Naive B cell (primary cell): ENCODE measurements around the gene SFXN5. TPM values are rescaled to one million over a fixed set of nuclear protein-coding genes. Genes with fewer than 3 reads are reported as not detected.

Experiments
- ATAC-seq, 2 donors: fragments of 150-1000 bp; cut with Tn5 transposase; 2 replicates each; pipeline ENCODE4 v1.10.0; 2021; ENCODE audit warnings: low read depth in 2 of 2, mild to moderate bottlenecking in 2 of 2, moderate library complexity in 2 of 2
- DNase-seq: peaks from one replicate; pipeline ENCODE4 v3.0.0; 2022
- H3K27ac Mint-ChIP-seq, 6 donors: one replicate each; pipeline ENCODE4 v1.8.0; 2020 to 2022; ENCODE audit warnings: mild to moderate bottlenecking in 6 of 6, mixed read lengths in 6 of 6, moderate library complexity in 5 of 6, inconsistent platforms in 2 of 6
- H3K27me3 Mint-ChIP-seq, 3 donors: one replicate each; pipeline ENCODE4 v1.8.0; 2021 to 2022; ENCODE audit warnings: mixed read lengths in 3 of 3, mild to moderate bottlenecking in 1 of 3
- H3K36me3 Mint-ChIP-seq, 2 donors: one replicate each; pipeline ENCODE4 v1.8.0; 2020 to 2022; ENCODE audit warnings: mixed read lengths in 2 of 2, inconsistent platforms in 1 of 2, mild to moderate bottlenecking in 1 of 2
- H3K4me1 Mint-ChIP-seq, 3 donors: one replicate each; pipeline ENCODE4 v1.8.0; 2020 to 2022; ENCODE audit warnings: mixed read lengths in 3 of 3, inconsistent platforms in 1 of 3, mild to moderate bottlenecking in 1 of 3, moderate library complexity in 1 of 3
- H3K4me3 Mint-ChIP-seq, 8 donors: one replicate each; pipeline ENCODE4 v1.8.0; 2020 to 2022; ENCODE audit warnings: mild to moderate bottlenecking in 8 of 8, mixed read lengths in 8 of 8, moderate library complexity in 8 of 8, inconsistent platforms in 2 of 8
- H3K9me3 Mint-ChIP-seq, 7 donors: one replicate each; pipeline ENCODE4 v1.8.0; 2020 to 2022; ENCODE audit warnings: mixed read lengths in 7 of 7, mild to moderate bottlenecking in 5 of 7, inconsistent platforms in 2 of 7, moderate library complexity in 1 of 7
- polyA plus RNA-seq, 6 donors: library from polyadenylated mRNA; unstranded; fragments of 300-500 nt; fragmentation: Illumina TruSeq; gene quantifications; one replicate each; pipeline ENCODE4 v1.2.3, GENCODE V29; 2021; ENCODE audit warnings: low read depth in 6 of 6

SFXN5 gene
- polyA plus RNA-seq, 6 donors from 2014 or later: 2.5 to 4.4 (median 3.0) TPM; not detected in 1

DNA sequence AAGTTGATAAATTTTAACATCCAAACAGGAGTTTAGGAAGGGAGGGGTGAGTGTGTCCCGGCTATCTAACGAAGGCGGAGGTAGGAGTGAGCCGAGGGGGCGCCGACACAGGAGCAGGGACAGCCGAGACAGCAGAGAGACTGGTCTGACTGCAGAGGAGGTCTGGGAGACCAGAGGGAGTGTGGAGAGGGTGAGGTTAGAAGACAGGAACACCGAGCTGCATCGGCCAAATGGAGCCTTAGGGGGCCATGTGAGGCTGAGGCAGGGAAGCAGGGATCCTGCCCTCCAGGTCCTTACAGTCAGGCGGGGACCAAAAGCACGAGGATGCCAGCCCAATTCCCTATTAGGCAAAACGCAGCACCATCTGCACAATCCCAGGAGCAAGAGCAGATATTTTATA, 67.0 kb downstream of the SFXN5 start:
- ATAC-seq (no peak), DNase-seq (no peak)
- Mint-ChIP-seq H3K27ac (peak overlapping the region in 2 of 6 donors; percentile 17 to 77), H3K27me3 (no peaks in the 10 kb centered on the region), H3K4me3 (no peak overlapping the region), H3K9me3 (no peaks in the 10 kb centered on the region), H3K36me3 (peaks cover 0 to 10% of the 10 kb centered on the region in 2 donors), H3K4me1 (no peaks in the 10 kb centered on the region)

DNA sequence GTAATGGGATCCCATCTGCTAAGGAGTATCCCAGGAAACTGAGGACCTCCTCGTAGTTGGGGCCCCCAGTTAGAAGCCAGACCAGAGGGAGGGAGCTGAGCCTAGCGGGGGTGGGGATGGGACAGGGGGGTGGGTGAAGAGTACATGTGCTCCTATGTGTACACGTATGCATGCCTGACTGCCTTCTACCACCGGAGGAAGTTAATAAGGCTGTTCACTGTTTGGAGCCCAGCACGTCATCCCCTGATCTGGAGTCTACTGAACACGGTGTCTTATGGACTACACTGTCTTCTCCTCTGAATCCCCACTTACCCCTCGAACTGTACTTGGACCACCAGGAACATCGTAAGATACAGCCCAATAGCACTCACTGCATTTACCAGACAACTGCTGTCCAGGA, 68.5 kb downstream of the SFXN5 start:
- H3K4me1 Mint-ChIP-seq: no peaks in the 10 kb centered on the region
- ATAC-seq: no peak
- H3K27me3 Mint-ChIP-seq: no peaks in the 10 kb centered on the region
- H3K4me3 Mint-ChIP-seq: no peak overlapping the region
- peaks cover 0 to 5% of the 10 kb centered on the region in 2 donors for H3K36me3 Mint-ChIP-seq
- no peak overlapping the region for H3K27ac Mint-ChIP-seq
- no peaks in the 10 kb centered on the region for H3K9me3 Mint-ChIP-seq
- no peak for DNase-seq

DNA sequence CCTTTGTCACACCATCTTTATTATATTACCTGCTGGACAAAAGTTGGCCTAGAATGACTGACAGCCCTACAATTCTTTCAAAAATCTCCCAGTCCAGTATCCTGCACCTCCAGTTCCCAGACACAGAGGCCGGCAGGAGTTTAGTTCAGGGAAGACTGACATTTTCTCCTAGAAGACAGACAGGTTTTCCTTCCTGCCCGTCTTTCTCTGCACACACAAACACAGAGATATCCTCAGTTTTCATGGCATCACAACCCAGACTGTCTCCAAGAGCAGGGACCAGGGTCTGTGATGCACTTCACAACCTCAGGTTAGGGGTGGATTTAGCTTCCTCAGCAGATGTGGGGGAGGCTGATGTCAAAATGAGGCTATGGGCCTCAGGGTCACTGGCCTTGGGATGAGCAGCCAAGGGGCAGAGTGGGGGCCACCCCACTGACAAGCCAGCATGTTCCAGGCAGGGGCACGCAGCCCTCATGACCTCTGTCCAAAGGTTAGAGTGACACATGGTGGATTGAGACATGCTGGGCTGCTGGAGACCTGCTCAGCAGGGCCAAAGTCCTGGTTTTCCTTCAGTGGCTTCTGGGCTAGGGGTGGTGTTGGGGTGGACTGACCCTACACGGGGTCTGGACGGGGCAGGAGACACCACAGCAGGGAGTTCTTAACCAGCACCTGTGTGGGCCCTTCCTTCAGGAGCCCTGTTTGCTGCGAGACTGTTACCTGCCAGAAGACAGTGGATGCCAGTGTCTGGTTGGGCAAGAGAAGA, 70.5 kb downstream of the SFXN5 start:
- Mint-ChIP-seq H3K27ac (no peak overlapping the region), H3K4me1 (no peaks in the 10 kb centered on the region), H3K4me3 (no peak overlapping the region), H3K9me3 (no peaks in the 10 kb centered on the region), H3K27me3 (no peaks in the 10 kb centered on the region), H3K36me3 (no peaks in the 10 kb centered on the region)
- DNase-seq (no peak), ATAC-seq (no peak)

DNA sequence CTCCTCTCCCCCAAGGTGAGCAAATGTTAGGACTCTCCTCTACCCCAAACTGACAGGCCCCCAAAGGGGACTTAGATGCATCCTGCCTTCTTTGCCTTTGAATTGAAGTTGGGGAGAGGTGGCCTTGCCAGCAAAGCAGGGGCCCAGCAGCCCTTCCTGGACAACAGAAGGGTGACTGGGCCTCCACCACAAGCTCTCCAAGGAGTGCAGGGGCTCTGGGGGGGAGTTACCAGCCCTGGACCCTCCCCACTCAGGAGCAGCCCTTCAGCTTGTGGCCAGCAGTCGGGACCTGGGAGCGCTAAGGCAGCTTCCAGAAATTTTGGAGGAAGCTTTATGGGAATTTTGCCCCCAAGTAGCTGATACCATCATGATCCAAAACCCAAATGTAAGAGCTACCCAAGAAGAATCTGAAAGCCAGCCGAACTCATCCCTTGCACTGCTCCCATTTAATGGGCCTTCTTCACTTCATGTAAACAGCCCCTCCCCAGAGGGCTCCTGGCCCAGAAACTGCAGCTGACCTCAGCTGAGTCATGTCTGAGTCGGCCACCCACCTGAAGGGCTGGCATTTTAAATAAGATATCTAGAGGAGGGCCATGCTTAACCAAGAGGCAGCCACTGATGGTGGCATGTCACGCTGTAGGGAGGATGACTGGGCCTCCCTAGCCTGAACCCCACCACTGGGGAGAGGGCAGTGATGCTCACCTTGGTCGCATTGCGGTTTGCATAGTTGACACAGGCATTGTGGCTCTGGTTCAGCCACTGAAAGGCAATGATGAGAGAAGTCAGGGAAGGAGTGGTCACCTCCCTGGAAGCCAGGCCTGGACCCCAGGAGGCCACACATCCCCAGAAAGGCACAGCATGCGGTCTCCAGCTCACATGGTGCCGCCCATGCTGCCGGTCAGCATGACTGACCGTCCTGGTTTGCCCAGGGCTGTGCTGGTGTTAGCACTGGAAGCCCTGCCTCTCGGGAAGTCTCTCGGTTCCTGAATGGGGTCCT, 71.5 kb downstream of the SFXN5 start:
- no peak overlapping the region for H3K4me3 Mint-ChIP-seq
- H3K27ac Mint-ChIP-seq: peak overlapping the region in 1 of 6 donors; percentile 37
- no peaks in the 10 kb centered on the region for H3K4me1 Mint-ChIP-seq
- ATAC-seq (no peak), DNase-seq (no peak)
- H3K9me3 Mint-ChIP-seq: no peaks in the 10 kb centered on the region
- H3K36me3 Mint-ChIP-seq: no peaks in the 10 kb centered on the region
- H3K27me3 Mint-ChIP-seq: no peaks in the 10 kb centered on the region

DNA sequence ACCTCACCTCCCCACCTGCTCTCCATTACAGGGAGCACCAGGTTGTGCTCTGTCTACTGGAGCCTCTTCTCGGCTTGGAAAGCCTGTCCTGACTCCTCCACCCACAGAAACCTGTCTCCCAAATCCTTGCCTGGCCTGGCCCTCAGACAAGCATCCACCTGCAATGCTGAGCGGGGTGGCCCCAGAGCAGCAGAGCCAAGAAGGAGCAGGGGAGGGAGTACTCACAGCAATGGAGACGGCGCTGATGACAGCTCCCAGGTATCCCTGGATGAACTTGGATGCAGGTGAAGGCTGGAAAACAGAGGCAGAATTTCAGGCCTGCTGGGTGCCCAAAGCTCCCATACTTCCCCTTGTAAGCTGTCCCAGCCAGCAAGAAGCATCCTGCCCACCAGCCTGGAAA, 72.8 kb downstream of the SFXN5 start:
- Mint-ChIP-seq H3K36me3 (no peaks in the 10 kb centered on the region), H3K4me3 (no peak overlapping the region), H3K9me3 (no peaks in the 10 kb centered on the region), H3K27me3 (no peaks in the 10 kb centered on the region), H3K4me1 (no peaks in the 10 kb centered on the region), H3K27ac (no peak overlapping the region)
- DNase-seq (no peak), ATAC-seq (no peak)

DNA sequence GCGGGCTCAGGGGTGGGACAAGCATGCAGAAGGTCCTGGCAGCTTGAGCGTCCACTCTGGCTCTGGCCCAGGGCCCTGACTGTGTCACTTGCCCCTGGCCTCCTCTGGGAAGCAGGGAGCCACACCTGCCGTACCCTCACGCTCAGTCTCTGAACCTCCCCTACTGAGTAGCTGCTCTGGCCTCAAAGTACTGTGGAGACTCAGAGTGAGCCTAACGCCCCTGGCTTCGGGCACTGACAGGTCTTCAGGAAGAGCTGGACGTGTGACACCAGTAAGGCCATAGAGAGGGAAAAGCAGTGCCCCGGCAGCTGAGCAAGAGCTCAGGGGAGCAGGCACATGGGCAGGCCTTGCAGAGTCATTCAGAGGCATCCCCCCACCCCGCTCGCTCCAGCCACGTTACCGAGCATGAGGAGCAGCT, 73.3 kb downstream of the SFXN5 start:
- Mint-ChIP-seq H3K27me3 (no peaks in the 10 kb centered on the region), H3K4me3 (no peak overlapping the region), H3K27ac (no peak overlapping the region), H3K36me3 (no peaks in the 10 kb centered on the region), H3K4me1 (no peaks in the 10 kb centered on the region), H3K9me3 (no peaks in the 10 kb centered on the region)
- DNase-seq (no peak), ATAC-seq (no peak)

DNA sequence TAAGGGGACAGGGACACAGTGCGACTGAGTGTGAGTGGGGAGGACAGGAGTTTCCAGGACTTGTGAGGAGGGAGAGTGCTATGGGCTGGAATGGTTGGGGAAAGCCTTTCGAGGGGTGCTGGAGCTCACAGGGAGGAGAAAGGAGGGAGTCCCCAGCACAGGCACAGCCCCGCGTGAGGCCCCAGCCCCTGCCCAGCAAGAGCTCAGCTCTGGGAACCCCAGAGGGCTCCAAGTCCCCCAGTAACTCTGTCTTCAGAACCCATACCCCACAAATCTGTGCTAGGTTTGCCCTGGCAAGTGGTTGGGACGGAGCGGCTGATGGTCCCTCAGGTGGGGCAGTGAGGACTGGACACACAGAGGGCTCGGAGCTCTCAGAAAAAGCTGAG, 75.4 kb downstream of the SFXN5 start:
- DNase-seq: no peak
- Mint-ChIP-seq H3K27me3 (no peaks in the 10 kb centered on the region), H3K27ac (peak overlapping the region in 1 of 6 donors; percentile 79), H3K36me3 (no peaks in the 10 kb centered on the region), H3K4me1 (no peaks in the 10 kb centered on the region), H3K4me3 (no peak overlapping the region), H3K9me3 (no peaks in the 10 kb centered on the region)
- no peak for ATAC-seq

DNA sequence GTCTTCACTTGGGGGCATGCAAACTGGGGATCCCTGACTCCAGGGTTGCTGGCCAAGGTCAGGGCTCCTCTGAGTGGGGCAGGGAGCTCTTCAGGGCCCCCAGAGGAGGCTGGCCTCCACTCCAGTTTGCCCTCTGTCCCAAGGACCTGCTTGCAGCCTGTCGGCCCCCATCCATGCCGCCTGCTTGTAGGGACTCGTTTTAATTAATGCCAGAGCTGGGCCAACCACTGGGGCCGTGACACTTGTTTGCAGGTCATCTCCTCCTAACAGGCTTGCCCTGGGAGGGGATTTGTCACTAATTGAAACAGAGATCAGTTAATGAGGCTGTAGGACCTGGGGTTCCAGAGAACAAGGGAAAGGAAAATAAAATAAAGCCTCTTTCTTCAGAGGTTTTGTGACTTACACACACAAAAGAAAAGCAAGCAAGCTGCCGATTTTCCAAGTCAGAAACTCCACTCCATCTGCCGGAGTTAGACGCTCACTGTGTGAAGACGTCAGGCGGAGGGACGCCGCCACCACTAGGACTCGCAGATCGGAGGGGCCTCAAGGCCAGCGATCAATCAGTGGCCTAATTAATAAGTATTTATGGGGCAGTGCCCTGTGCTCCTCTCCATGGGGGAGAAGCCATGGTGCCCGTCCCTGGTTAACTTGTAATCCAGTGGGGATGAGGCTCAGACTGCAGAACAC, 75.9 kb downstream of the SFXN5 start:
- no peaks in the 10 kb centered on the region for H3K27me3 Mint-ChIP-seq
- H3K27ac Mint-ChIP-seq: peak overlapping the region in 1 of 6 donors; percentile 79
- H3K9me3 Mint-ChIP-seq: no peaks in the 10 kb centered on the region
- DNase-seq (no peak), ATAC-seq (no peak)
- no peak overlapping the region for H3K4me3 Mint-ChIP-seq
- H3K36me3 Mint-ChIP-seq: no peaks in the 10 kb centered on the region
- no peaks in the 10 kb centered on the region for H3K4me1 Mint-ChIP-seq

DNA sequence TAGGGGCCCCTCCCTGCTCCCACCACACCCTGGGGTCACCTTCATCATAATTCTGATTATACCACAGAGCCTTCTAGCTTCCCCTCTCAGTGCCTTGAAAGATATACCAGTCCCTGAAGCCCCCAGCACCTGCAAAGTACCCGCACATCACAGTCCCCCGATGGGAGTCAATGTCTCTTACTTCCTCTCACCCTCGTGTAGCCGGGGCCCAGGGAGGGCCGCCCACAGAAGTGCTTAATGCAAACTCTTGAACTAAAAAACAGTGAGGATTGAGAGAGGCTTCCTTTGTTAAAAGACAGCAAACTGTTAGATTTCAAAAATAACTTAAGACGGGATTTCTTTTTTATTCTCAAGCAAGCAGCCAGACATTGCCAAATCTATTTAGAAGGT, 76.5 kb downstream of the SFXN5 start:
- Mint-ChIP-seq H3K27ac (peak overlapping the region in 1 of 6 donors; percentile 67), H3K4me1 (no peaks in the 10 kb centered on the region), H3K9me3 (no peaks in the 10 kb centered on the region), H3K4me3 (peak overlapping the region in 1 of 8 donors; percentile 18), H3K36me3 (no peaks in the 10 kb centered on the region), H3K27me3 (no peaks in the 10 kb centered on the region)
- ATAC-seq (no peak), DNase-seq (no peak)

DNA sequence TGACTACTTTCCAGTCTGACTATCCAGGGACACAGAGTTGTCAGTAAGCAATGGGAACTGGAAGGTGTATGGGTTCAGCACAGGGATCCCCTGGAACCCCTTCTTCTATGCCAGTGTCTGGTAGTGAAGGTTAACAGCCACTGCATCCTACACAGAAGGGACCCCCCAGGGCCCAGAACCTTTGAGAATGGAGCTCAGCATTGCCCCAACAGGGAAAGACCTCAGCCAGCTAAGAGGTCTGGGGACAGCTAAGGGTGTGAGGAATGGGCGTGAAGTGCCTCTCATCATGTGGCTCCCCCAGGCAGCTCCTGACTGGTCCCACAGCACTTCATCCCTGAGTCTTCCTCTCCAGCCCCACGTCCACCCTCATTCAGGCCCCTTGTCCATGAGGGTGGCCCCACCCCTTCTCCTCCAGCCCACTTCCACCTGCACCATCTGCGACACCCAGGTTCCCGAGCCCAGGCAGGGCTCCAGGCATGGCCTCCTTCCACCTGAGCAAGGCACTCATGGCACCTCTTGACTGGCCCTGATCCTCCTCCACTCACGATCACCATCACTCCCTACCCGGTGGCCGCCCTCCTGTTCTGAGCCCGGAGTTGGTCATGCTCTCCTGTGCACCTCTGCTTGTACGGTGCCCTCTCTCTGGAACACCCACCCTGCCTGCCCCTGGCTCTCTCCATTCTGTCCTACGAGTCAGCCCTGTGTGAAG, 77.1 kb downstream of the SFXN5 start:
- Mint-ChIP-seq H3K27me3 (no peaks in the 10 kb centered on the region), H3K4me1 (no peaks in the 10 kb centered on the region), H3K4me3 (peak overlapping the region in 1 of 8 donors; percentile 18), H3K27ac (no peak overlapping the region), H3K36me3 (no peaks in the 10 kb centered on the region), H3K9me3 (no peaks in the 10 kb centered on the region)
- ATAC-seq (no peak), DNase-seq (no peak)

DNA sequence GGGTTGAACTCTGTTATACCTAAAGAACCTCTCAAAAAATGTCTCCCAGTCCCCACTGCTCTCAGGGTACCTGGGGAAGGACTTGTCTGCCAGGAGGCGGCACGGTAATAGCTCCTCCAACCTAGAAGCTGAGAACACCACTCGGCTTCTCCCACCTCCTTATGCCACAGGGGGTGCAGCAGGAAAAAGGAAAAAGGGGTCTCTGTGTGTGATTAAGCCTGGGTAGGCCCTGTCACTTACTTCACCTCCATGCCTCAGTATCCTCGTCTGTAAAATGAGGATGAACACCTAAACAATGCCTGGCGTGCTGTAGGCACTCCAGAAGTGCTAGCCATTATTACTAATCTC, 77.6 kb downstream of the SFXN5 start:
- H3K27ac Mint-ChIP-seq: no peak overlapping the region
- ATAC-seq (no peak), DNase-seq (no peak)
- no peaks in the 10 kb centered on the region for H3K27me3 Mint-ChIP-seq
- H3K9me3 Mint-ChIP-seq: no peaks in the 10 kb centered on the region
- H3K4me1 Mint-ChIP-seq: no peaks in the 10 kb centered on the region
- no peak overlapping the region for H3K4me3 Mint-ChIP-seq
- H3K36me3 Mint-ChIP-seq: no peaks in the 10 kb centered on the region

DNA sequence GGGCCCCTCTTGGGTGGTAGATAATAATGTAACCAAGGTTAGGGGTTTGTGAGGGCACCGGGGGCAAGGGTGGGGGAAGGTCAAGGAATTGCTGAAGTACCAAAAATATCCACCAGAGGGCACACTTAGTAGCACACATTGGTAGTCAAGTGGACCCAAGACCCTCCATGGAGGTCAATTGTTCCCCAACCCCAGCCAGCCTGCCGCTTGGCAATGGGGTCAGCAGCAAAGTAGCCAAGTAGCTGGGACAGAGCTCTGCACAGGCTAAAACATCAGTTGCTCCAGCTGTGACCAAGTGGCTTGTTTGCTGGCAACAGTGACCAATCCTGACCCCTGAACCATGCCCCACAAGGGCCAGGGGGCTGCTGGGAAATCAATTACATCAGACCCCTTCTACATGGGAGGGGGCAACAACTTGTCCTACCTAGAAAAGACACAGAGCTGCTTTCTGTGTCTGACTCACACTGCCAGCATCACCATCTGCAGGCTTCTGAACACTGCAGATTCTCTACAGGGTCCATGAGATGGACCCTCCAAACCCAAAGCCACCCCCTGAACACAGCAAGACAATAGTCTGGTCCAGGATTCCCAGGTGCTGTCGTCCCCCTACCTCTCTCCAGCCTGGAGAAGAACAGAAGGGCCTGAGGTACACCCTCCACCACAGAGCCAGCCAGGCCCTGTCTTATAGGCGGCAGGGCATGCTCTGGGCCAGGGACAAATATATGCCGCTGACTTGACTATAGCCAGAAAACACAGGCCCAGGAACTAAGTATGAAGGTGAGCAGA, 78.2 kb downstream of the SFXN5 start:
- Mint-ChIP-seq H3K4me3 (no peak overlapping the region), H3K36me3 (no peaks in the 10 kb centered on the region), H3K4me1 (no peaks in the 10 kb centered on the region), H3K9me3 (no peaks in the 10 kb centered on the region), H3K27me3 (no peaks in the 10 kb centered on the region), H3K27ac (no peak overlapping the region)
- ATAC-seq (peak; percentile 48 to 66), DNase-seq (peak; percentile 58)

DNA sequence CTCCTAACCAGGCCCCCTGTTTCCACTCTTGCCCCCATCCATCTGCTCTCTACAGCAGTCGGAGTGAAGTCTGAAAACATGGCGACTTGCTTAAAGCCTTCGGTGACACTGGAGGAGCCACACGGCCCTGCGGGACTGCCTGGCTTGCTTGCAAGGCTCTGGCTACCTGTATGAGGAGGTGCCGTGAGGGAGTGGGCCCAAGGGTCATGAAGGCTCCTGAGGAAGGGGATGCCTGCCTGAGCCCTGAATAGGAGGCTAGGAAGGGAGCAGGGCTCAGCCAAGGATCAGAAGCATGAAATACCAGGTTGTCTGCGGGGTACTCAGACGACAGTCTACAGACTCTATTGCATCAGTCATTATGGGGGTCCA, 78.8 kb downstream of the SFXN5 start:
- Mint-ChIP-seq H3K4me1 (no peaks in the 10 kb centered on the region), H3K27me3 (no peaks in the 10 kb centered on the region), H3K36me3 (no peaks in the 10 kb centered on the region), H3K27ac (no peak overlapping the region), H3K9me3 (no peaks in the 10 kb centered on the region), H3K4me3 (no peak overlapping the region)
- DNase-seq: no peak
- ATAC-seq: no peak
